ENCODE results near the gene NEGR1.

NEGR1 gene

DNA sequence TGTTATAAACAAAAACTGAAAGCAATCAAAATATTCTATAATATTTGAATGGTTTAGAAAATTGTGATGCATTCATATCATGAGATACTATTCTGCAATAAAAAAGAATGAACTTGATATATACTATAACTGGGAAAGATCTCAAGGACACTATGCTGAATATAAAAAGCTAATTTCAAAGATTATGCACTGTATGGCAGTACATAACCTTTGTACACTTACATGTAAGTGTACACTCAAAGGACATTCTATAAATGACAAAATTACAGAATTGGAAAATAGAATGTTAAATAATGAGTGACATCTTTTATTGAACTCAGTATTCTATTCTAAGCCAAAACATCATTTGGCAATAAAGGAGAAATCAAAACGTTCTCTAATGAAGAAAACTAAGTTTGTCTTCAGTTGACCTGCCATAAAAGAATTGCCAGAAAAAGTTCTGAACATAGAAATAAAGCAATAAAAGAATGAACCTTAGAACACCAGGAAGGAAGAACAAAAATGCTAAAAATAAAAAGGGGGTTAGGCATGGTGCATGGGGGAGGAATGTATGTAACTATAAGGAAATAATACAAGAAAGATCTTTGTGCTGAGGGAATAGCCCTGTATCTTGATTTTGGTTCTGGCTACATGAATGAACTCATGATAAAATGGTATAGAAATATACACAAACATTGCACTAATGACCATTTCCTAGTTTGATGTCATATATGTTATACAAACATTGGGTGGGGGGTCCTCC is 519.7 kb downstream of the NEGR1 start:
- DNase-seq, result no peak

DNA sequence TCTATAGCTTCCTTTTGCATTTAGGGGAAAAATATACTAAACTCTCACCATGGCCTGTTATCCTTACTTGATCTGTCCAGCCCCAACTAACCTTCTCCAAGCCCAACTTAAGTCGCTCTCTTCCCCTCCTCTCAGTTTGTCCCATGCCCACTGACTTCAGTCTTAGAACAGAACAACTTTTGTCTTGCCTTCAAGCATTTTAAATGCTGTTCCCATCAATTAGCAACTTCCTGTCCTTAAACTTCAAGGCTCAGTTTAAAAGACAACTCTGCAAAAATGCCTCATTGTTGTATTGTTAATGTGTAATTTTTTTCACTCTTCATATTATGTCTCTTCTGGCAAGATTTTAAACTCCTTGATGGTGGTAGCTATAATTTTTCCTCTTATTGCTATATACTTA is 526.9 kb downstream of the NEGR1 start:
- no peak for DNase-seq

DNA sequence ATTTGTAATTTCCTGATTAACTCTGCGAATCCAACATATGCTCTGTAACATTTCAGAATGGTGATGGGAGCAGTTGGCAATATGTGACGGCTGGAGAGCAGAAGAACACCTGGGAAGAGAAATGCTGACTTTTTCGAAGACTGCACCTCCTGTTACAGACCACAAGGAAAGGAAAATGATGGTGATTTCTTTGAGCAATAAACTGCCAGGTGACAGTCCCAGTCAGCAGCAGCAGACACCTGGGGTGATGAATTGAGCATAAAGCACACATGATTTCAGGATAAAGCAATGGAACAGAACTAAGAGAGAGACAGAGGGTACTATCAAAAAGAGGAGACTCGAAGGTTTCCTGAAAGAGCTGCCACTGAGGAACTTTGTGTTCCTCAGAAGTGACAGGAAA is 528.6 kb downstream of the NEGR1 start:
- DNase-seq, result no peak

DNA sequence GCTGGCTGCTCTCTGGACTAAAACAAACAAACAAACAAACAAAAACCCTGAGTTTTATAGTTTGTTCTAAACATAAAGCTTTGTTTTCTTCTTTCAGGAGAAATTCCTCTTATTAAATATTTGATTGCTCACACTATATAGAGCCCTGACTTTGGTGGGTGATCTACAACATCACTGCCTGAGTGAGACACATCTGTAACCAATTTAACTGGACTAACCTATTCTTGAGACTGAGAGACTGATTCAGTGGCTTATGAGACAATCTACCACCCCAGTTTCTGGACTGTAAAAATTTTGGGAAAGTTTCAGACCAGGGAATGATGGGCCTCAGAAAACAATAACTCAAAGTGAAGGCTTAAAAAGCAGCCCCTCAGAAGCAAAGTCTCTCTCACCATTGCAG is 537.0 kb downstream of the NEGR1 start:
- DNase-seq, result no peak

DNA sequence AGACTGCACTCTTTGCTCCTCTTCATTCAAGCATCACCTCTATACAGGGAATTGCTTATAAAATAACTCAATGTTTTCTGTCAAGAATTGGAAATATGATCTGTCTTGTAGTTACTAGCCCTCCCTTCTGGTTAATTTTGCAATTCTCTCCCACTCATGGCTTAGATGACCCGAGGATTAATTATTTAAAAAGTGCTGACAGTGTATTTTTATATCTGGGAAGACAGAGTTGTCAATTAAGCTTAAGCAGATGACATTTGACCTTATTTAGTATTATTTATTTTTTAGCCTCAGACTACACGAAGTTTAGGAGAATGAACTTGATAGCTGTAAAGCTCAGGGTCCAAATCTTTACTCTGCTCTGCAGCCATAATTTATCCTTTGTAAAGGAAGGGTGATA is 538.5 kb downstream of the NEGR1 start:
- no peak for DNase-seq

DNA sequence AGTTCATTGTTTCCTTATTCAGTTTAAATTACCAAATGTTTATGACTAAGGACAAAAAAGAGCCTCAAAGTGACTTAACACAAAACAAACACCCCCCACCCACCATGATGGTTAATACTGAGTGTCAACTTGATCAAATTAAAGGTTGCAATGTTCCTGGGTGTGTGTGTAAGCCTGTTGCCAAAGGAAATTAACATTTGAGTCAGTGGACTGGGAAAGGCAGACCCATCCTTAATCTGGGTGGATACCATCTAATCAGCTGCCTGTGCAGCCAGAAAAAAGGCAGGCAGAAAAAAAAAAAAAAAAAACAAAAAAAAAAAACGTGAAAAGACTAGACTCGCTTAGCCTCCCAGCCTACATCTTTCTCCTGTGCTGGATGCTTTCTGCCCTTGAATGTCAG is 543.4 kb downstream of the NEGR1 start:
- no peak for DNase-seq

DNA sequence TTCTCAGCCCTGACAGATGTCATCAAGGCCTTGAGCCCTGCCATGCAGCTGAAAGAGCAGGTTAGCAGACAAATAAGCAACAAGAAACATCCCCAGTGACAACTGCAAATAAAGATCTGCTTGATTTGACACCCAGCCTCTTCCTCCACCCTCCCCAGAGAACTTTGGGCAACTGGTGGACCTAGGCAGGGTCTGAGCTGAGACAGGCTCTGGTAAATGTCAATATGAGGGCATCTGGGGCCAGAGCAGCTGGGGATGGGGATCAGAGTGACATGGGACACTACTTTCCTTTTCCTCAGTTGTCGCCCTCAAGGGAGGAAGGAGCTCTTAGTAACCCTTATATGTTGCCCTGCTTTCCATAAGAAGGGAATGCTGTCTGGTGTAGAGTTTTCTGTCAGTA is 544.1 kb downstream of the NEGR1 start:
- no peak for DNase-seq

DNA sequence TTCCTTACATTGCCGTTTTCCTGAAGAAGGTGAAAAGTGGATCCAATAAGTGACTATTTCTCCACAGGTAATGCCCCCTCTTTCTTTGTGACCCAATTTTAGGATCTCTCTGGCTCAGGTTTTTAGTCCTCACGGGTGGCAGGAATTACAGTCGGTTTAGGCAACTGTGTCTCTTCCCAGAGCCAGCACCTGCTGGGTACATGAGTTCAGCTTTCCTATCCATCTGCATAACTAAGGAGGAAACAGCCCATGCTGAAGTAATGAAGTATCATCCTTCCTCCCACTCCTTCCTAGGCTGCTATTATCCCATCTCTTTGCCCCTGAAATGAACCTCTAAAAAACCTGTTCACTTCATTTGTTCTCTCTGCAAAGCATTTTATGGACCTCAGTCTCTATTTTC is 544.6 kb downstream of the NEGR1 start:
- no peak for DNase-seq

DNA sequence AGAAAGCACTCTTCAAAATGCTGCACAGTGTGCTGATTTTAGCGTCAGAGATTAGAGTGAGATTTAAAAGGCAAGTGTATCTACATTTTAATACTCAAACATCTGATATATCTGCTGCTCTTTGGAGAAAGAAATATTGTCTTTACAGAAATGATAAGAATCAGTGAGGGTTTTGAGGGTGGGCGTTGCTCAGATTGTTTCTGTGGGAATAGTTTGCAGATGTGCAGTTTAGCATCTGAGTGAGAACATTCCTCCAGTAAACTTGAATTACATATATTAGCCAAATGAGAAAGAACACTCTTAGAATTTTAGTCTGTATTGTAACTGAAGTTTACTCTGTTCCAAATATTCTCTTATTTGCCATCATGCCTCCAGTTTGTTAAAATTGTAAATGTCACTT is 549.2 kb downstream of the NEGR1 start:
- DNase-seq, result no peak

DNA sequence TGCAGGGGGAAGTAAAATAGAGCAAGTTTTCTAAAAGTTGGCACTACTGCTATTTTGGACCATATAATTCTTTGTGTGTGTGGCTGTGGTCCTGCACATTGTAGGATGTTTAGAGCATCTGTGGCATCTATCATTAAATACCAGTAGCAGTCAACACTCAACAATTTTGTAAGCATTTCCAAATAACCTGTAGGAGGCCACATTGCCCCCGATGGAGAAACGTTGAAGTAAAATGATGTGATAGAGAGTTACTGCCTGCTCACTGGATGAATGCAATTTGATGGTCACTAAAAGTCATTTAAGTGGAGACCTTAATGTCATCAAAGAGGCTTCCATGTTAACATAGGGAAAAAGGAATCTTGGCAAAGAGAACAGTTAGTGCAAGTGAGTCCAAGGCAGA is 560.8 kb downstream of the NEGR1 start:
- no peak for DNase-seq

DNA sequence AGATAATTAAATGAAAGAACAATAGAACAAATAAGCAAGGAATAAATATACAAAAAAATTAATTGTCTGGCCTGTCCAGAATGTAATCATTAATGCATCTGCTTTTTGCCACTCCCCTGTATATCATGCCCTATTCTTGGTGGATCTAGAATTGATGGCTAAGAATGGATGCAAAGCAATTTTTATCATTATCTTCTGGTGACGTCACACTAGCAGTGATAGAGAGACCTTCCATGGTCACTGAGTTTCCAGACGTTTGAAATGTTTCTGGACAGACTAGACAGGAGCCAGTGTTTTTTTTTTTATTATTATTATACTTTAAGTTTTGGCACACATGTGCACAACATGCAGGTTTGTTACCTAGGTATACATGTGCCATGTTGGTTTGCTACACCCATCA is 563.0 kb downstream of the NEGR1 start:
- no peak for DNase-seq

DNA sequence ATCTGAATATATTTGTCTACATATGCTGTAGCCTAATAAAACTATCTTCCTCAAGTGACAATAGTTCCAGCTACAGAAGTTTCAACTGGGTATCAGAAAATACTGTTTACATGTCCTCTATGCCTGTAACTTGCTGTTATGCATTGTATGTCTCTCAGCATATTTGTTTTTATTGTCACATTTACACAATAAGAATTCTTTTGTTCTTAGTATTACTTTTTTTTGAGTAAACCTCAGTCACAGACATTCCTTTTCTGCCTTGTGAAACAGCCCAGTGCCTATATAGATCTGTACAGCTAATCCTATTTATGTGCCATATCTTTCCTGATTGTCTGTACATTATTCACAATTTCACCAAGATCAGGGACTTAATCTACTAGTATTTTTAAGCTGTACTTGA is 565.2 kb downstream of the NEGR1 start:
- no peak for DNase-seq

DNA sequence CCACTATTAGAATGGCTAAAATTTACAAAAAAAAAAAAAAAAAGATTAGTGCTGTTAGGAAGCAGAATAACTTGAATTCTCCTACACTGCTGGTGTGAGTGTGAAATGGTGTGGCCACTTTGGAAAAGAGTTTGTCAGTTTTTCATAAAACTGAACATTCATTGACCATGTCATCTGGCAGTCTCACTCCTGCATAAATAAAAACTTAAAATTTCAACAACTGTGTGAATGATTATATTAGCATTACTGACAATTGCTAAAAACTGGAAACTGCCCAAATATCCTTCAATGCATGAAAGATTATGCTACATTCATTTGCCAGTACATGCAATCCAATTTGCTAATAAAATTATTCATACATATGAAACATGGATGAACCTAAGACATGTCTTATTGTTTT is 570.9 kb downstream of the NEGR1 start:
- no peak for DNase-seq

DNA sequence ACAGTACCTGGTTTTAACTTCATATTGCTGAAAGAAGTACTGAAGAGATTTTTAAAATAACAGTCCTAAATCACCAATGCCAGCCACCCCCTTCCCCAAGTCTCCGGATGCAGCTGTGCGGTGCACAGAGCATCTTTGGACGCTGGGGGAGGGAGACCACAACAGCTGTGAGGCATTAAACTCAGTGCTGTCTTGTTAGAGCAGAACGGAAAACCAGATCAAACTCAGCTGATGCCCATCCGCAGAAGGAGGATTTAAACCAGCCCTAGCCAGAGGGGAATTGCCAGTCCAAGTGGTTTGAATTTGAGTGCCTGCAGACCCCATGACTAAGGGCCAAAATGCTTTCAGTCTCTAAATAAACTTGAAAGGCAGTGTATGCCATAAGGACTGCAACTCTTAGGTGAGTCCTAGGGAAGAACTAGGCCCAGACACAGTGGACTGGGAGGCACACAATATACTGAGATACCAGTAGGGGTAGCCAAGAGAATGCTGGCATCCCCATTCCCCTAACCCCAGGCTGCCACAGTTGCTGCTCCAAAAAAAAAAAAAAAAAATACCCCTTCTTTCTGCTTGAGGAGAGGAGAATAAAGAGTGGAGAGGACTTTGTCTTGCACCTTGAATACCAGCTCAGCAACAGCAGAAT is 576.2 kb downstream of the NEGR1 start:
- no peak for DNase-seq

DNA sequence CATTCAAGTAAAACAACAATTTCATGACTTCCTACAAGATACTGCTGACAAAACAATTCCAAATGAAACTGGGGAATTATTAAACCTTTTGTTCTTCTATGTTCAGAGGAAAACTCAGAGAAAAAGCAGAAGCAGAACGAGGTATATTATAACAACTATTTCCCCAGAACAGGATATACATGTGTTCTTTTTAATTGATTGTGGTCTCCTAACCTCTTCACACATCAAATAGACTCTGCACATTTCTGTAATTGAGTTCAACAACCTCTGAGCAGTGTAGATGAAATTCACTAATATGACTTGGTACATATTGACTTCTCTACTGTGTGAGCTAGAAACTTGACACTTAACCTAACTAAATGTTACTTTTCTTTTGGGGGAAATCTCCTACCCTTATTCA is 584.2 kb downstream of the NEGR1 start:
- no peak for DNase-seq

DNA sequence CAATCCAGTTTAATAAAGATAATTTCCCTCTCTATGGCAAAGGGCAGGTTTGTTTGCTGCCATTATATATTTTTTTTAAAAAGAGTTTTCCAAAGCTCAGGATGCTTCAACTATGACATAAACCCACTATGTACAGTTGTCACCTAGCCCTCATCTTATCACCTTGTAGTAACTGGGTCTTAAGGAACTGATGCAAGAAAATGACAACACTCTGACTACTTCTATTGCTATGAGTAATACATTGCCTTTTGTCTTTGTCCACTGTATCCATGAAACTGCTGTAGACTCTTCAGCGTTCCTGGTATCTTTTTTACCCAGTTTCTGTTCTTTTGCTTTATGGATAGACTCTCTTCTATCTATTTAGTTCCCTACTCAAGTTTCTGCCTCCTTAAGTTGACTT is 586.5 kb downstream of the NEGR1 start:
- DNase-seq, result no peak

DNA sequence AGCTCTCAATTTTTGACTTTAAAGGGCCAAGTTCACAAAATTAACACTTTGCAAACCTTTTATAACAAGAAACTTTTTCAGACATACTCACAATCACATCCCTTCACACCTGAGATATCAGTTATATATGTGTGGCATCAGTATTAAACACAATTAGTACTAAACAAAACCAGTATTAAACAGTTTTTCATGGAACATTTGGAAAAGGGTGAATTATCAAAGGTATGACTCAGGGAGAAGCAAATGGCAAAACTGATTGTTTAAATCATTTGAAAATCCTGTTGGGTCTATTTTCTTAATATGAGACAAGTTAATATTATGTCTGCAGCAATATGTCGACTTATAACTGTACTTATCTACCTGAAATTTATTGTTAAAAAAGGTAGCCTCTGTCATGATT is 587.3 kb downstream of the NEGR1 start:
- no peak for DNase-seq

DNA sequence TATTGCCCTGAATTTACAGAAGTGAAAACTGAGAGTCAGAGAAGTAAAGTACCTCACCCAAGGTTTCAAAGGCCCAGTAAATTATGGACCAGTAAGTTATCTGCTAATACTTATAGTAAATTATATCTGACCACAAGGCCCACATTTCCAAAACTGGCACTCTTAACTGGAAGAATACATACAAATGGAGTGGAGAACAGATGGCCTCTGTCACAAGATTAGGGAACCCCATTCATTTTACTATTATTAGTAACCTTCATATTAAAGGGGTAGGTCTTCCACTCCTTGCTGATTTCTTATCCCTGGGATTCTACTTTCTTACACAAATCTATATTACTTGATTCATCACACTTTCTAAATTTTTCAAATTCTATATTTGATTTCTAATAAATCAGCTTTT is 588.8 kb downstream of the NEGR1 start:
- no peak for DNase-seq

DNA sequence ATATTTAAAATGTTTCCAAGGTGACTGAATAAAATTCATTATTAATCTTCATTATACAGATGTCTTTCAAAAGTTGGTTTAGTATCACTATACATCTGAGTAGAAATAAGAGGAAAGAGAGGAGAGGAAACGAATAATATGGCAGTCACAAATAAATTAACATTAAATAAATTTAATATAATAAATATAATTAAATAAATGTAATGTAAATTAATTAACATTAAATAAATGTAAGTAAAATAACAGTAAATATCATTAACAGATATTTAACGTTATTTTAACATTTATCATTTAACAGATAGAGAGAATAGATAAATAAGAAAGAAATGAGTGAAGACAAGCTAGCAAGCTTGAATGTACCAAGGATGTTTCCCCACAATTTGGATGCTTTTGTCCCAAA is 592.7 kb downstream of the NEGR1 start:
- no peak for DNase-seq

DNA sequence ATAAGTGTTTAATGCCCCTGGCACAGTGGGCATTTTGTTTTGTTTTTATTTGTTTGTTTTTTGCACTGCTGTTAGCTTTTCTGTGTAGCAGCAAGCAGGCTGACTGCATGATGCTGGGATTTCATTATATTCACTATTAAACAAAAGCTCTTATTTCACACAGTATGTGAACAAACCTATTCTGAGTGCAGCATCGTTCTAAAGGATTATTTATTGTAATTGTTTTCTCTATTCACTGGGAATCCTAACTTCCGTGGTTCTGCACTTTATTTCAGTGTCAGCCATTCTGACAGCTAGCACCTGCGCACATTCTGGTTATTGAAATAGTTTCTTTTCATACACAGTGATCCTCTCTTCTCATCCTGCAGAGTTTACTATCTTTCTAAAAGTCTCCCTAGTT is 595.0 kb downstream of the NEGR1 start:
- no peak for DNase-seq

DNA sequence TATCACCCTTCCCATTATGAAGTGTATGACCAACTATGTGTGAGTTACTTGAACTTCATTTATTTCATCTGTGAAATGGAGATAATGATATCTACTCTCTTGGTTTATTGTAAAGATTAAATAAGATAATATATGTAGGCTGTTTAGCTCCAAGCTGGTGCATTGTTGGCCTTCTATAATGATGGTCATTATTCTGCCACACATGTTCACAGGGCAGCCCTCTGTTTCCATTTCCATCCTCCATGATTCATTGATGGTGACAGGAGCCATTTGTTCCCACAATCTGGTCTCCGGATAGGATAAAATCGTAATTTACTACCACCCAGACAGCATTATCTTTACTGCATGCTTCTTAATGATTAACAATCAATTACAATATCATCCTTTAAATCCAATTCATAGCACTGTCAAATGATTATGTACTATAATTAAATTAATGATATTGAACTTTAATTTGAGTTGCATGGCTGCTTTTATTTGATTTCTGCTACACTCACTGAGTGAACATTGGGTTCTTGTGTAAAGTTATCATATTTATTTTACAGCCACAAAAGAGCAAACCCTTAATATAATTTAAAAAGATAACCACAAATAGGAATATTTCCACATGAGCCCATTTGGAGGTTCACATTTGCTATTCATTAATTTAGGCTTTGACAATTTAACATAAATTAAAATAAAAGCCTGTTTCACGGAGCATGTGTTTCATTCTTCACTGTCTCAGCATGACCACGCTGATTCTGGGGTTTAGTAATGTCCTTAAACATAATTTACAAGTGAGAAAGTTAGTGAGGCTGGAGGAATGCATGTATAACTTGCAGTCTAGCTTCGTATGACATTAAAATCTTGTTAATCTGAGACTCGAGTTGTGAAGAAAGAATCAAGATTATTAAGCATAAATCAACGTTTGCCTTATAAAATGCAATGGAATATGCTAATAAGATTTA is 605.1 kb downstream of the NEGR1 start:
- DNase-seq, result no peak

DNA sequence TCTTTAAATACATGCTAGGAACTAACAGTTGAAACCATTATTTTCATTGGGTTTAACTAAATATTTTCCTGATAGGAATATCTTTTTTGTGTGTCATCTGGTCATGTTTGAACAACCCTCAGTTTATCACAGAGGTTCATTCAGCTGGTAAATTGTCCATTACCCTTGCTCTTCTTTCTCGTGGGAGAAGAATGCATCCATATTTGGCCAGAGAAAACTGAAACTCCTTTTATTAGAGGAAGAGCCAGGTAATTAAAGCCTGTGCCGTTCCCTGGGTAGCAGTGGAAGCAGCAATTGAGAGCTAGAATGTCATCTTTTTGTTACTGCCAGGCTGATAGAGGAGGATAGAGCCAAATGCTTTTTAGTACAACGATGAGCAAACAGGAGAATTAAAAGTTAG is 614.3 kb downstream of the NEGR1 start:
- DNase-seq, result no peak

DNA sequence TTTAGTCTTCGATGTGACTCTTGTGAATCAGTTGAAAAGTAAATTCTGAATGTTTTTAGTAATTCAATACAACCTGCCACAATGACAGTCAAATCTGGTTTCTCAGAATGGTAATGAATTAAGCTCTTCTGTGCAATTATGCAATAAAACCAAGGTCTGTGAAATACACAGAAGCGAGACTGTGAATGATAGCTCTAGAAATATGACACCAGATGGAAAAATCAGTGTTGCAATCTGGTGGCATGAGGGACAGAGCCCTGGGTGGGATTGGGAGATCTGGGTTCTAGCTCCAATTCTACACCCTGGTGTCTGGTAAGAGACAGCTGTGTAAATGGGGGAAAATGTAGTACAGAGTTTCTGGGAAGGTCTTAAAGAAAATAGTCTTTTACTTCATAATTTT is 615.1 kb downstream of the NEGR1 start:
- peak; percentile 86 for DNase-seq

DNA sequence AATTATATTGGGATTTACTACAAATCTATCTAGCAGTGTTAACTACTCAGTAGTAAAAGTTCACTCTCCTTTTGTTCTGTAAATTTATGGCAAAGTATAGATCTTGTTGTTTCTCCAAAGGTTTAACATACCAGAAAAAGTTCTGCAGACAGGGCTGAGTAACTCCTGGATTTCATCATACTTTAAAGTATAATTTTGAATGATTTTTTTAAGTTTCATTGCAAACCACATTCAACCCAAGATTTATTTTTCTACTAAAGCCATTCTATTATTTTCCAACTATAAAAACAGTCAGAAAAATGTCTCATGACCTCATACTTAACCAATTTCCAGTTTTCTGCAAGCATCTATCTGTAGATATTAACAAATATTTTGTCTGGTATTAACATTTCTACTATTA is 615.7 kb downstream of the NEGR1 start:
- no peak for DNase-seq
